Astrocyte (in vitro differentiated cells and primary cell): Measurements from ENCODE around the gene ELK4. TPM values are rescaled to one million over a fixed set of nuclear protein-coding genes. Genes with fewer than 3 reads are reported as not detected.

Source experiments
- DNase-seq: peaks from one replicate; pipeline ENCODE4 v3.0.0-alpha.2; 2010; ENCODE audit warnings: low read depth
- FAIRE-seq: peaks from 2 replicates; lab custom pipeline; 2011; peaks lifted over from hg19 to GRCh38; lab: Jason Lieb, UNC
- H2AFZ ChIP-seq: 2 replicates; pipeline ENCODE4 v1.6.0; 2012; ENCODE audit warnings: low read depth, low read length, inconsistent platforms
- H3K27ac ChIP-seq: 2 replicates; pipeline ENCODE4 v1.5.1; 2011; ENCODE audit warnings: low read depth, low read length, inconsistent platforms
- H3K27me3 ChIP-seq: 2 replicates; pipeline ENCODE4 v1.6.0; 2011; ENCODE audit warnings: low read length, inconsistent platforms; ENCODE audit not compliant: insufficient read depth
- H3K36me3 ChIP-seq: 2 replicates; pipeline ENCODE4 v1.5.1; 2011; ENCODE audit warnings: low read length, inconsistent platforms; ENCODE audit not compliant: insufficient read depth
- H3K4me1 ChIP-seq: 2 replicates; pipeline ENCODE4 v1.5.1; 2011; ENCODE audit warnings: low read length, inconsistent platforms; ENCODE audit not compliant: insufficient read depth
- H3K4me2 ChIP-seq: 2 replicates; pipeline ENCODE4 v1.6.0; 2012; ENCODE audit warnings: low read length, inconsistent platforms
- H3K4me3 ChIP-seq: 2 replicates; pipeline ENCODE4 v1.5.1; 2011; ENCODE audit warnings: low read depth, mild to moderate bottlenecking, low read length, inconsistent platforms; ENCODE audit not compliant: insufficient read depth
- H3K79me2 ChIP-seq: 2 replicates; pipeline ENCODE4 v1.6.0; 2012; ENCODE audit warnings: mild to moderate bottlenecking, low read length, inconsistent platforms; ENCODE audit not compliant: insufficient read depth
- H3K9ac ChIP-seq: 2 replicates; pipeline ENCODE4 v1.6.0; 2012; ENCODE audit warnings: mild to moderate bottlenecking, low read length, inconsistent platforms
- H3K9me3 ChIP-seq: 2 replicates; pipeline ENCODE4 v1.5.1; 2012; ENCODE audit warnings: low read depth, mild to moderate bottlenecking, low read length, inconsistent platforms; ENCODE audit not compliant: insufficient read depth
- H4K20me1 ChIP-seq: 2 replicates; pipeline ENCODE4 v1.6.0; 2012; ENCODE audit warnings: low read length, inconsistent platforms; ENCODE audit not compliant: insufficient read depth
- H3K27ac Mint-ChIP-seq: one replicate; pipeline ENCODE4 v1.8.0; 2021; ENCODE audit warnings: mild to moderate bottlenecking, mixed read lengths; ENCODE audit not compliant: unreplicated experiment
- H3K27me3 Mint-ChIP-seq: one replicate; pipeline ENCODE4 v1.8.0; 2021; ENCODE audit warnings: low read depth, mixed read lengths; ENCODE audit not compliant: unreplicated experiment
- H3K36me3 Mint-ChIP-seq: one replicate; pipeline ENCODE4 v1.8.0; 2021; ENCODE audit warnings: low read depth, mixed read lengths; ENCODE audit not compliant: unreplicated experiment
- H3K4me1 Mint-ChIP-seq: one replicate; pipeline ENCODE4 v1.8.0; 2021; ENCODE audit warnings: low read depth, mixed read lengths; ENCODE audit not compliant: unreplicated experiment
- H3K4me3 Mint-ChIP-seq: one replicate; pipeline ENCODE4 v1.8.0; 2021; ENCODE audit warnings: mild to moderate bottlenecking, moderate library complexity, mixed read lengths; ENCODE audit not compliant: unreplicated experiment
- H3K9me3 Mint-ChIP-seq: one replicate; pipeline ENCODE4 v1.8.0; 2021; ENCODE audit warnings: mild to moderate bottlenecking, mixed read lengths; ENCODE audit not compliant: unreplicated experiment
- CTCF ChIP-seq: IDR thresholded peaks from 2 replicates; pipeline ENCODE4 v1.5.1; 2011; ENCODE audit warnings: low read depth, mild to moderate bottlenecking, inconsistent platforms, low read length, moderate library complexity; ENCODE audit not compliant: insufficient read depth
- EZH2 ChIP-seq: IDR thresholded peaks from 2 replicates; pipeline ENCODE4 v1.6.1; 2012; ENCODE audit warnings: mild to moderate bottlenecking, low read length, inconsistent platforms; ENCODE audit not compliant: insufficient read depth
- total RNA-seq: library from RNA; stranded (reverse); gene quantifications from 2 replicates; pipeline ENCODE4 v1.2.1, GENCODE V29; 2021

Gene ELK4
- total RNA-seq, 1 donor from 2014 or later = 31.3 TPM

GRCh38 chr1:205563927-205564441 lies 67.8 kb downstream of the ELK4 start:
- Mint-ChIP-seq H3K9me3 (peaks cover 11% of the 10 kb centered on the region), H3K4me3 (no peak overlapping the region), H3K27me3 (peaks cover 43% of the 10 kb centered on the region), H3K4me1 (no peaks in the 10 kb centered on the region), H3K27ac (no peak overlapping the region), H3K36me3 (no peaks in the 10 kb centered on the region)
- Histone ChIP-seq H4K20me1 (no peaks in the 10 kb centered on the region), H3K9me3 (no peaks in the 10 kb centered on the region), H3K79me2 (no peaks in the 10 kb centered on the region), H2AFZ (no peak overlapping the region), H3K27ac (no peak overlapping the region), H3K36me3 (no peaks in the 10 kb centered on the region), H3K9ac (no peak overlapping the region), H3K27me3 (peaks cover 49% of the 10 kb centered on the region), H3K4me3 (no peak overlapping the region), H3K4me2 (no peak overlapping the region), H3K4me1 (no peaks in the 10 kb centered on the region)
- TF ChIP-seq EZH2 (no peak), CTCF (no peak)
- no peak for FAIRE-seq
- DNase-seq = no peak

- H3K4me1 ChIP-seq = no peaks in the 10 kb centered on the region
- H3K9me3 ChIP-seq = no peaks in the 10 kb centered on the region
- H3K4me3 Mint-ChIP-seq = no peak overlapping the region
- no peak for TF ChIP-seq EZH2
- no peak for TF ChIP-seq CTCF
- H2AFZ ChIP-seq = no peak overlapping the region
- FAIRE-seq (no peak), DNase-seq (no peak)
- no peak overlapping the region for H3K27ac Mint-ChIP-seq
- H3K4me2 ChIP-seq = no peak overlapping the region
- no peaks in the 10 kb centered on the region for H3K36me3 Mint-ChIP-seq
- H3K36me3 ChIP-seq = no peaks in the 10 kb centered on the region
- H3K27me3 ChIP-seq = peaks cover 35% of the 10 kb centered on the region
- H3K4me1 Mint-ChIP-seq = no peaks in the 10 kb centered on the region
- H3K27ac ChIP-seq = no peak overlapping the region
- H3K9me3 Mint-ChIP-seq = peaks cover 11% of the 10 kb centered on the region
- peaks cover 34% of the 10 kb centered on the region for H3K27me3 Mint-ChIP-seq
- H4K20me1 ChIP-seq = no peaks in the 10 kb centered on the region
- H3K79me2 ChIP-seq = no peaks in the 10 kb centered on the region
- no peak overlapping the region for H3K9ac ChIP-seq
- no peak overlapping the region for H3K4me3 ChIP-seq
Observed at GRCh38 chr1:205561501-205562203, 70.2 kb downstream of the ELK4 start.

Other genes with a start within 250 kb of the ELK4 start
- 2.5 and 3.1 TPM in 2 replicates for gene LEMD1, start 210.0 kb downstream of the ELK4 start, total RNA-seq
- 2.2 and 2.3 TPM in 2 replicates for gene BLACAT1, start 176.0 kb downstream of the ELK4 start, total RNA-seq
- gene CDK18, start 127.3 kb downstream of the ELK4 start, total RNA-seq = 15.7 and 17.8 TPM in 2 replicates
- 6.8 and 7.1 TPM in 2 replicates for gene SLC45A3, start 48.5 kb upstream of the ELK4 start, total RNA-seq
- 156 and 169 TPM in 2 replicates for gene NUCKS1, start 118.2 kb upstream of the ELK4 start, total RNA-seq
- 11.0 and 13.3 TPM in 2 replicates for gene RAB29, start 143.5 kb upstream of the ELK4 start, total RNA-seq
- 22.4 and 23.3 TPM in 2 replicates for gene SLC41A1, start 181.2 kb upstream of the ELK4 start, total RNA-seq
- gene PM20D1, start 218.1 kb upstream of the ELK4 start, total RNA-seq = not detected in 2 replicates